NCI-H128 (cell line): ENCODE results near the gene TRIM54.
A peak's percentile ranks its signal among the peaks of the same experiment; 100 is the strongest.

Source experiments
- DNase-seq: peaks from one replicate; lab custom pipeline; 2025; ENCODE audit not compliant: unreplicated experiment; lab: John Stamatoyannopoulos, UW

TRIM54 gene

GRCh38 chr2:27353762-27354596 lies 71.8 kb downstream of the TRIM54 start:
- no peak for DNase-seq

DNA sequence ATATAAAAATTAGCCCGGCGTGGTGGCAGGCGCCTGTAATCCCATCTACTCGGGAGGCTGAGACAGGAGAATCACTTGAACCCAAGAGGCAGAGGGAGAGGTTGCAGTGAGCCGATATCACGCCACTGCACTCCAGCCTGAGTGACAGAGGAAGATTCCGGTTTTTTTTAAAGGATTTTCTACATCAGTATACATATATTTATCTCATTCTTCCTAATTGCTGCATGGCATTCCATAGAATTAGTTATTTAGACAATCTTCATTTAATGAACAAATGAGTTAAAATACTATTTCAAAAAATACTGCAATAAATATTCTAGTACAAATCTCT lies 72.3 kb downstream of the TRIM54 start:
- DNase-seq: no peak

GRCh38 chr2:27356056-27356381 lies 73.8 kb downstream of the TRIM54 start:
- DNase-seq: no peak

DNA sequence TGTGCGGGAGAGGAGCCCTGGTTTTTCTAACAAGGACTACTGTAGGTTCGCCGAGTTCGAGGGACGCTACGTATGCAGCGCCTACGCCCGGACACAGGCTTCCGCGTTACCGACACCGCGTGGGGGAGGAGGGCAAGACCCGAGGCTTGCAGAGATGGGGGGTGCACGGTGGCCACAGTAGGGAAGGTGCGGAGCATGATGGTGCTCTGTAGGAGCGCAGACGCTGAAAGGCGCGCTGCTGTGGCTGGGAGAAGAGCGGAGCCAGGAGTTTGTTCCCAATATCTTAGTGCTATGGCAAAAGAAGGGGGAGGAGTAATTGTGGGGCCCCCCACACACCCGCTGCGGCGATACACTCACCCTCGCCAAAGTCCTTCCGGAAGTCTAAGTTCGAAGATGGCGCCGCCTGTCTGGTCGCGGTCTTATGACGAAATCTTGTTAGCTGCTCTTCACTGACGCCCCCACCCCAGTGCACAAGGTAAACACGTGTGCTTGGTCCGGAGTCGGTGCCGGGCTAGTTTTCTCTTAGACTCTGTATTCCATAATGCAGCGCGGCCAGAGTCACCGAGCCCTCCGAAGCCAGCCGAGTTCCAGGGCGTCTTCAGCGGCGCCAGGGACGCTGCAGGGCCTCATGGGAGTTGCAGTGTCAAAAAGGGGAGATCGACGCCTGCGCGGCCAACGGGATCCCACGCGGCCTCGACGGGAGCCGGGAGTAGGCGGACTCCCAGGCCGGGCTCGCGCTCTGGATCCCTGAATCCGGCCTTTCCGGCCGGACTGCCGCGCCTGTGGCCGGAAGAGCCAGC lies 74.4 kb downstream of the TRIM54 start, which contains the start of gene GTF3C2:
TSS of gene GTF3C2 (minus strand) at position 383 of the 800 bp plus-strand sequence. CDS start 13,210 bp downstream, outside the sequence.
- DNase-seq: peak; percentile 84
